KMS-11 (cell line): Measurements from ENCODE around the gene SCN4B.

Experiments
- H2AFZ ChIP-seq: fragments of 200-600 bp; sonication (generic); 2 replicates; pipeline ENCODE4 v1.6.1; 2016; ENCODE audit warnings: antibody characterized with exemption, mixed run types, low read depth
- H3K27ac ChIP-seq: fragments of 200-600 bp; sonication (generic); 2 replicates; pipeline ENCODE4 v1.6.1; 2016; ENCODE audit warnings: mild to moderate bottlenecking, mixed run types
- H3K27me3 ChIP-seq: fragments of 200-600 bp; sonication (generic); 2 replicates; pipeline ENCODE4 v1.6.1; 2017; ENCODE audit warnings: mild to moderate bottlenecking, low read depth, mixed run types, moderate library complexity; ENCODE audit not compliant: insufficient read depth
- H3K36me3 ChIP-seq: fragments of 200-600 bp; sonication (generic); 2 replicates; pipeline ENCODE4 v1.6.1; 2017; ENCODE audit warnings: mild to moderate bottlenecking, mixed run types; ENCODE audit not compliant: insufficient read depth
- H3K4me1 ChIP-seq: fragments of 200-600 bp; sonication (generic); 2 replicates; pipeline ENCODE4 v1.6.1; 2016; ENCODE audit warnings: mild to moderate bottlenecking, low read depth, mixed run types; ENCODE audit not compliant: poor library complexity, severe bottlenecking
- H3K4me2 ChIP-seq: fragments of 200-600 bp; sonication (generic); 2 replicates; pipeline ENCODE4 v1.7.0; 2016; ENCODE audit warnings: mild to moderate bottlenecking, mixed run types
- H3K4me3 ChIP-seq: fragments of 200-600 bp; sonication (generic); IDR thresholded peaks from 2 replicates; pipeline ENCODE4 v1.6.1; 2017; ENCODE audit warnings: low read depth, low read length, mixed read lengths; ENCODE audit not compliant: insufficient read depth
- H3K79me2 ChIP-seq: fragments of 200-600 bp; sonication (generic); 2 replicates; pipeline ENCODE4 v1.6.1; 2016; ENCODE audit warnings: low read depth, mixed run types; ENCODE audit not compliant: insufficient read depth
- H3K9ac ChIP-seq: fragments of 200-600 bp; sonication (generic); 2 replicates; pipeline ENCODE4 v1.6.1; 2016; ENCODE audit warnings: mild to moderate bottlenecking, mixed run types
- H4K20me1 ChIP-seq: fragments of 200-600 bp; sonication (generic); 2 replicates; pipeline ENCODE4 v1.6.1; 2016; ENCODE audit warnings: mild to moderate bottlenecking, mixed run types; ENCODE audit not compliant: insufficient read depth
- TF ChIP-seq, protein P1 (sequence below): fragments of 200-600 bp; sonication (generic); conservative IDR thresholded peaks from 2 replicates; pipeline ENCODE4 v1.6.1; 2017; ENCODE audit warnings: low read depth, mild to moderate bottlenecking, antibody characterized with exemption, low read length, moderate library complexity, mixed read lengths

The SCN4B gene

DNA sequence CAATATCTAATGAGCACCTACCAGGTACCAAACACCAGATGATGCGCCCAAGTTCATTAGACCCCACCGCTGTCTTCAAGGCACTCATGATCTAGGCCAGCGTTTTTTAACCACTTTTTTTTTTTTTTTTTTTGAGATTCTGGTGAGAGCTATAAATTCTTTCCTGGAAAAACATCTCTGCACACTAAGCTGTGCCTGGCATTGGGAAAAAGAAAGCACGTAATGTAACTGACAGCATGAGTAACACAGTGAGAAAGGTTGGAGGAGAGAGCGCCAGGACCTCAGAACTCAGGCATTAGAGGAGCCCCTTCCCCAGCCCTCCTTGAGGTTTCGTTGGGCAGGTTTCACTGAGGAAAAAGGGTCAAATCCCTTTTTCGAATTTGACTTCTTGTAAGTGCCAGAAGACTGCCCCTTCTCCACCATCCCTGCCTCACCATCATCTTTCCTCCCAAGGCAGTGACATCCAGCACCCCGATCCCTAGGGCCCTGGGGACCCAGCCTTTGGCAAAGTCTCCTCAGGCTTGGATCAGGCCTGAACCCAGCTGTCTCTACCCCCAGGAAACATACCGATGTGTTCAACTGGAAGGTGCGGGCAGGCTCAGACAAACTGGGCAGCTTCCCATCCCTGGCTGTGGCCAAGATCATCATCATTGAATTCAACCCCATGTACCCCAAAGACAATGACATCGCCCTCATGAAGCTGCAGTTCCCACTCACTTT, 39.8 kb downstream of the SCN4B start:
- TF ChIP-seq, protein P1, sequence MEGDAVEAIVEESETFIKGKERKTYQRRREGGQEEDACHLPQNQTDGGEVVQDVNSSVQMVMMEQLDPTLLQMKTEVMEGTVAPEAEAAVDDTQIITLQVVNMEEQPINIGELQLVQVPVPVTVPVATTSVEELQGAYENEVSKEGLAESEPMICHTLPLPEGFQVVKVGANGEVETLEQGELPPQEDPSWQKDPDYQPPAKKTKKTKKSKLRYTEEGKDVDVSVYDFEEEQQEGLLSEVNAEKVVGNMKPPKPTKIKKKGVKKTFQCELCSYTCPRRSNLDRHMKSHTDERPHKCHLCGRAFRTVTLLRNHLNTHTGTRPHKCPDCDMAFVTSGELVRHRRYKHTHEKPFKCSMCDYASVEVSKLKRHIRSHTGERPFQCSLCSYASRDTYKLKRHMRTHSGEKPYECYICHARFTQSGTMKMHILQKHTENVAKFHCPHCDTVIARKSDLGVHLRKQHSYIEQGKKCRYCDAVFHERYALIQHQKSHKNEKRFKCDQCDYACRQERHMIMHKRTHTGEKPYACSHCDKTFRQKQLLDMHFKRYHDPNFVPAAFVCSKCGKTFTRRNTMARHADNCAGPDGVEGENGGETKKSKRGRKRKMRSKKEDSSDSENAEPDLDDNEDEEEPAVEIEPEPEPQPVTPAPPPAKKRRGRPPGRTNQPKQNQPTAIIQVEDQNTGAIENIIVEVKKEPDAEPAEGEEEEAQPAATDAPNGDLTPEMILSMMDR: no peak
- H3K4me2 ChIP-seq: no peak overlapping the region
- H3K36me3 ChIP-seq: no peaks in the 10 kb centered on the region
- H3K9ac ChIP-seq: no peak overlapping the region
- H3K79me2 ChIP-seq: no peaks in the 10 kb centered on the region
- no peak overlapping the region for H3K27ac ChIP-seq
- no peak overlapping the region for H3K4me3 ChIP-seq
- no peaks in the 10 kb centered on the region for H3K27me3 ChIP-seq
- H4K20me1 ChIP-seq: no peaks in the 10 kb centered on the region
- H3K4me1 ChIP-seq: no peaks in the 10 kb centered on the region
- no peak overlapping the region for H2AFZ ChIP-seq

DNA sequence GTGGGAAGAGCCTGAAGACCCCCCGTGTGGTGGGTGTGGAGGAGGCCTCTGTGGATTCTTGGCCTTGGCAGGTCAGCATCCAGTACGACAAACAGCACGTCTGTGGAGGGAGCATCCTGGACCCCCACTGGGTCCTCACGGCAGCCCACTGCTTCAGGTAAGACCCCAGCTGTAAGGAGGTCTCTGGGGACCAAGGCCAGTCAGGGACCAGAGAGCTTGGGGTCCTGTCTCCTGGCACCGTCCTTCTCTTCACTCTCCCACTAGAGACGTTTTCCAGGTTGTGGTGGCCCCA, 40.9 kb downstream of the SCN4B start:
- H3K4me1 ChIP-seq: no peaks in the 10 kb centered on the region
- H3K27me3 ChIP-seq: no peaks in the 10 kb centered on the region
- H3K4me3 ChIP-seq: no peak overlapping the region
- no peak overlapping the region for H3K27ac ChIP-seq
- no peak overlapping the region for H2AFZ ChIP-seq
- no peak overlapping the region for H3K9ac ChIP-seq
- TF ChIP-seq, protein P1: no peak
- no peak overlapping the region for H3K4me2 ChIP-seq
- H4K20me1 ChIP-seq: no peaks in the 10 kb centered on the region
- no peaks in the 10 kb centered on the region for H3K79me2 ChIP-seq
- H3K36me3 ChIP-seq: no peaks in the 10 kb centered on the region

DNA sequence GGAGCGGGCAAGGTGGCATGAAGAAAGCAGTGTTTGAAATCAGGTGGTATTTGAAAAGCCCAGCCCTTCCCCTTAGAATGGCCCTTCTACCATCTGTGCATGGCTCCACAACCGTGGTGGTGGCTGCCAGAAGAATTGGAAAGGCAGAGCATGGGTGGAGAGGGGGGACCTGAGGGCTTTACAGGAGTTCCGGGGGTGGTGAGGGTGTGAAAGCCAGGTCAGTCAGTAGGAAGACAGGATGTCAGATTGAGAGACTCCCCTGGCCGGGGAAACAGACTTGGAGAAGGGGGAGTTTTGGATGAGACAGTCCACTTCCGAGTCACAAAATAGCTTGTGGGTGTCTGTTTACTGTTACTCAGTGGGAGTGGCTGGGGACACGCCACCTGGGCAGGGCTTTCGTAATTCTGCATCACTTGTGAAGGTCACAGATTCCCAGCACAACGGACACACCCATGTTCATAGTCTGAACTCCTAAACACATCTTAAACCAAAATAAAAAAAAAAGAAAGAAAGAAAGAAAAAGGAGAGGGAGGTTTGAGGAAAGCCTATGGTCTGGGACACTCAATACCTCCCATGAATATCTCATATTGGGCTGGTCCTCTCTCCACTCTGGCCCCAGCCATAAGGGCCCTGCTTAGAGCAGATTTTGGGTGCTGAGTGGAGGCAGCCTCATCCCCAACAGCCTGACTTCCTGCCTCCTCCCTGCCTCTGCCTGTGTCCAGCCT, 41.4 kb downstream of the SCN4B start:
- Histone ChIP-seq H3K4me2 (no peak overlapping the region), H2AFZ (no peak overlapping the region), H4K20me1 (no peaks in the 10 kb centered on the region), H3K4me1 (no peaks in the 10 kb centered on the region), H3K36me3 (no peaks in the 10 kb centered on the region), H3K27me3 (no peaks in the 10 kb centered on the region), H3K79me2 (no peaks in the 10 kb centered on the region), H3K9ac (no peak overlapping the region), H3K27ac (no peak overlapping the region), H3K4me3 (no peak overlapping the region)
- TF ChIP-seq, protein P1: no peak

DNA sequence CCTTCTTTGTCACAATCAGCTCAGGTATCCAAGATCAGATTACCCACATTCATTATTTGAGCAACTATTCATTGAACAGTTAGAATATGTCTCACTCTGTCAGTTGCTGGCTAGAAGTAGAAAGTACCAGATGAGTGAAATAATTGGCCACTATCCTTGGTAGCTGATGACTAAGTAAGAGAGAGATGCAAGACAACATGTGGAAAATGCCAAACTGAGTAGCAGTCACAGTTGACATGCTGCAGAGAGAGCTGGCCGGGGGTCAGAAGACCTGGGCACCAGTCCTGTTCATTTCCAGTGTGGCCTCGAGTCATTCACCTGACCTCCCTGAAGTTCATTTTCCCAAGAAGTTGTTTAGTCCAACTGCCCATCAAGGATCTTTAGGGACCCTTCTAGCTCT, 43.4 kb downstream of the SCN4B start:
- no peaks in the 10 kb centered on the region for H3K27me3 ChIP-seq
- TF ChIP-seq, protein P1: no peak

More for the DNA sequence above, 43.4 kb downstream of the SCN4B start:
- Histone ChIP-seq H3K4me3 (no peak overlapping the region), H3K9ac (no peak overlapping the region), H3K4me2 (no peak overlapping the region), H4K20me1 (no peaks in the 10 kb centered on the region), H3K27ac (no peak overlapping the region), H3K36me3 (no peaks in the 10 kb centered on the region), H3K4me1 (no peaks in the 10 kb centered on the region), H3K79me2 (no peaks in the 10 kb centered on the region), H2AFZ (no peak overlapping the region)
